B cell (primary cell): ENCODE data around the gene ABL1.

Experiments used
- EZH2 ChIP-seq: IDR thresholded peaks from 2 replicates; pipeline ENCODE4 v1.6.1; 2012; ENCODE audit warnings: borderline replicate concordance, low read depth, mild to moderate bottlenecking, moderate library complexity, low read length; ENCODE audit not compliant: insufficient read depth, poor library complexity, severe bottlenecking
- TF ChIP-seq, protein P1 (sequence below): fragments of 200-600 bp; IDR thresholded peaks from one replicate; pipeline ENCODE4 v1.8.0; 2022; ENCODE audit warnings: antibody characterized with exemption, mild to moderate bottlenecking

- TF ChIP-seq, protein P1, sequence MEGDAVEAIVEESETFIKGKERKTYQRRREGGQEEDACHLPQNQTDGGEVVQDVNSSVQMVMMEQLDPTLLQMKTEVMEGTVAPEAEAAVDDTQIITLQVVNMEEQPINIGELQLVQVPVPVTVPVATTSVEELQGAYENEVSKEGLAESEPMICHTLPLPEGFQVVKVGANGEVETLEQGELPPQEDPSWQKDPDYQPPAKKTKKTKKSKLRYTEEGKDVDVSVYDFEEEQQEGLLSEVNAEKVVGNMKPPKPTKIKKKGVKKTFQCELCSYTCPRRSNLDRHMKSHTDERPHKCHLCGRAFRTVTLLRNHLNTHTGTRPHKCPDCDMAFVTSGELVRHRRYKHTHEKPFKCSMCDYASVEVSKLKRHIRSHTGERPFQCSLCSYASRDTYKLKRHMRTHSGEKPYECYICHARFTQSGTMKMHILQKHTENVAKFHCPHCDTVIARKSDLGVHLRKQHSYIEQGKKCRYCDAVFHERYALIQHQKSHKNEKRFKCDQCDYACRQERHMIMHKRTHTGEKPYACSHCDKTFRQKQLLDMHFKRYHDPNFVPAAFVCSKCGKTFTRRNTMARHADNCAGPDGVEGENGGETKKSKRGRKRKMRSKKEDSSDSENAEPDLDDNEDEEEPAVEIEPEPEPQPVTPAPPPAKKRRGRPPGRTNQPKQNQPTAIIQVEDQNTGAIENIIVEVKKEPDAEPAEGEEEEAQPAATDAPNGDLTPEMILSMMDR = no peak
- TF ChIP-seq EZH2 = no peak
These were observed 41.5 kb upstream of the ABL1 start for GRCh38 chr9:130793589-130793988.
